ENCODE measurements around the gene BICC1.

The BICC1 gene

GRCh38 chr10:58647376-58648112, 134.9 kb downstream of the BICC1 start:
- DNase-seq (ENCODE audit: low spot score) = no peak

GRCh38 chr10:58648131-58648530, 135.5 kb downstream of the BICC1 start:
- no peak for DNase-seq (ENCODE audit: low spot score)

- DNase-seq (ENCODE audit: low spot score) = no peak
Measured at GRCh38 chr10:58651040-58651439, 138.4 kb downstream of the BICC1 start.

GRCh38 chr10:58651742-58652141, 139.1 kb downstream of the BICC1 start:
- DNase-seq (ENCODE audit: low spot score) = no peak

GRCh38 chr10:58653139-58653538, 140.5 kb downstream of the BICC1 start:
- no peak for DNase-seq (ENCODE audit: low spot score)

- no peak for DNase-seq (ENCODE audit: low spot score)
Measured at GRCh38 chr10:58660575-58661255, 148.0 kb downstream of the BICC1 start.

- DNase-seq (ENCODE audit: low spot score) = no peak
Measured at GRCh38 chr10:58661336-58661735, 148.7 kb downstream of the BICC1 start.

GRCh38 chr10:58661902-58662301, 149.2 kb downstream of the BICC1 start:
- DNase-seq (ENCODE audit: low spot score) = no peak

- no peak for DNase-seq (ENCODE audit: low spot score)
Measured at GRCh38 chr10:58662314-58662713, 149.6 kb downstream of the BICC1 start.

GRCh38 chr10:58665361-58665760, 152.7 kb downstream of the BICC1 start:
- no peak for DNase-seq (ENCODE audit: low spot score)

- DNase-seq (ENCODE audit: low spot score) = no peak
Measured at GRCh38 chr10:58666024-58666423, 153.4 kb downstream of the BICC1 start.

GRCh38 chr10:58667658-58668310, 155.1 kb downstream of the BICC1 start:
- DNase-seq (ENCODE audit: low spot score) = no peak

- DNase-seq (ENCODE audit: low spot score) = no peak
Measured at GRCh38 chr10:58672845-58673244, 160.2 kb downstream of the BICC1 start.

- no peak for DNase-seq (ENCODE audit: low spot score)
Measured at GRCh38 chr10:58674251-58674650, 161.6 kb downstream of the BICC1 start.

- no peak for DNase-seq (ENCODE audit: low spot score)
Measured at GRCh38 chr10:58675321-58675720, 162.6 kb downstream of the BICC1 start.

GRCh38 chr10:58691528-58691927, 178.9 kb downstream of the BICC1 start:
- no peak for DNase-seq (ENCODE audit: low spot score)

- DNase-seq (ENCODE audit: low spot score) = no peak
Measured at GRCh38 chr10:58693919-58694318, 181.2 kb downstream of the BICC1 start.

GRCh38 chr10:58695022-58695421, 182.3 kb downstream of the BICC1 start:
- no peak for DNase-seq (ENCODE audit: low spot score)

- no peak for DNase-seq (ENCODE audit: low spot score)
Measured at GRCh38 chr10:58696736-58697135, 184.1 kb downstream of the BICC1 start.

GRCh38 chr10:58697691-58698090, 185.0 kb downstream of the BICC1 start:
- no peak for DNase-seq (ENCODE audit: low spot score)

- no peak for DNase-seq (ENCODE audit: low spot score)
Measured at GRCh38 chr10:58698777-58699356, 186.2 kb downstream of the BICC1 start.

GRCh38 chr10:58700591-58700990, 187.9 kb downstream of the BICC1 start:
- DNase-seq (ENCODE audit: low spot score) = no peak
